GM19043 (cell line): ENCODE results near the gene EQTN.
A peak's percentile ranks its signal among the peaks of the same experiment; 100 is the strongest.
"Not testable (repeated sequence)": the region's sequence is repeated elsewhere in the genome, so short reads cannot be mapped to it uniquely, and the experiment has no call there.

Experiments
- ATAC-seq: cut with Tn5 transposase; IDR thresholded peaks from one replicate; pipeline ENCODE4 v1.9.1; 2021; ENCODE audit warnings: low read depth; ENCODE audit not compliant: unreplicated experiment

EQTN gene

GRCh38 chr9:27303219-27303618 is 6.3 kb upstream of the EQTN start:
- ATAC-seq = no peak

GRCh38 chr9:27293996-27294395 is 3.0 kb downstream of the EQTN start:
- no peak for ATAC-seq

- ATAC-seq = no peak
These were observed 4.1 kb downstream of the EQTN start for GRCh38 chr9:27292659-27293405.

GRCh38 chr9:27291292-27291691 is 5.7 kb downstream of the EQTN start:
- no peak for ATAC-seq

GRCh38 chr9:27282269-27282668 is 14.7 kb downstream of the EQTN start:
- no peak for ATAC-seq

GRCh38 chr9:27280860-27281259 is 16.1 kb downstream of the EQTN start:
- no peak for ATAC-seq

- no peak for ATAC-seq
These were observed 16.7 kb downstream of the EQTN start for GRCh38 chr9:27280249-27280648.

- no peak for ATAC-seq
These were observed 17.3 kb downstream of the EQTN start for GRCh38 chr9:27279611-27280010.

GRCh38 chr9:27278374-27278773 is 18.6 kb downstream of the EQTN start:
- ATAC-seq = no peak

- no peak for ATAC-seq
These were observed 20.5 kb downstream of the EQTN start for GRCh38 chr9:27276193-27277030.

- no peak for ATAC-seq
These were observed 23.8 kb downstream of the EQTN start for GRCh38 chr9:27273186-27273585.

GRCh38 chr9:27272103-27272502 is 24.8 kb downstream of the EQTN start:
- ATAC-seq = no peak

- ATAC-seq = no peak
These were observed 35.3 kb downstream of the EQTN start for GRCh38 chr9:27261517-27262211.

- ATAC-seq = no peak
These were observed 36.0 kb downstream of the EQTN start for GRCh38 chr9:27260789-27261516.

GRCh38 chr9:27258662-27259061 is 38.3 kb downstream of the EQTN start:
- ATAC-seq = no peak

- no peak for ATAC-seq
These were observed 48.2 kb downstream of the EQTN start for GRCh38 chr9:27248702-27249101.

GRCh38 chr9:27247756-27248155 is 49.2 kb downstream of the EQTN start:
- peak; percentile 81 for ATAC-seq

- ATAC-seq = not testable (repeated sequence)
These were observed 57.3 kb downstream of the EQTN start for GRCh38 chr9:27239648-27240047.
